ENCODE results near the gene HDHD3. TPM values are rescaled to one million over a fixed set of nuclear protein-coding genes. Genes with fewer than 3 reads are reported as not detected.

Gene HDHD3
- 10 to 100 TPM; 12.6 to 30.6 (median 16.7) TPM for total RNA-seq

GRCh38 chr9:113376634-113377567 is at the start of gene HDHD3:
TSS of gene HDHD3 (minus strand) at chr9:113376986. CDS start at chr9:113374354, 2,632 bp downstream.
- DNase-seq (ENCODE audit: low spot score) = peak; percentile 29
- TF ChIP-seq CTCF (IDR thresholded peaks at IDR 0.05) = no peak
- ATAC-seq (ENCODE audit: low FRiP score) = peak; percentile 96

- no peak for TF ChIP-seq CTCF (IDR thresholded peaks at IDR 0.05)
- ATAC-seq (ENCODE audit: low FRiP score) (no peak), DNase-seq (ENCODE audit: low spot score) (no peak)
These were observed 48.3 kb upstream of the HDHD3 start for GRCh38 chr9:113425072-113425471.

- no peak for ATAC-seq (ENCODE audit: low FRiP score)
- no peak for TF ChIP-seq CTCF (IDR thresholded peaks at IDR 0.05)
- no peak for DNase-seq (ENCODE audit: low spot score)
These were observed 44.9 kb upstream of the HDHD3 start for GRCh38 chr9:113421726-113422125.

- no peak for TF ChIP-seq CTCF (IDR thresholded peaks at IDR 0.05)
- no peak for DNase-seq (ENCODE audit: low spot score)
- no peak for ATAC-seq (ENCODE audit: low FRiP score)
These were observed 40.6 kb upstream of the HDHD3 start for GRCh38 chr9:113417370-113417769.

- no peak for TF ChIP-seq CTCF (IDR thresholded peaks at IDR 0.05)
- DNase-seq (ENCODE audit: low spot score) = no peak
- ATAC-seq (ENCODE audit: low FRiP score) = no peak
These were observed 39.4 kb upstream of the HDHD3 start for GRCh38 chr9:113416149-113416721.

GRCh38 chr9:113410207-113410864 is 33.5 kb upstream of the HDHD3 start, which contains the start of the genes C9orf43 and POLE3:
TSS of gene C9orf43 (plus strand) at chr9:113410747. CDS start at chr9:113413494, 2,747 bp downstream.
TSS of gene POLE3 (minus strand) at chr9:113410675. CDS start at chr9:113410293, 382 bp downstream.
- DNase-seq (ENCODE audit: low spot score) (peak; percentile 85), ATAC-seq (ENCODE audit: low FRiP score) (peak; percentile 98)
- no peak for TF ChIP-seq CTCF (IDR thresholded peaks at IDR 0.05)

All from omental fat pad (tissue), 4 donors.